NCI-H69 (cell line): ENCODE results near the gene TAF1L.
"Not testable (repeated sequence)": the region's sequence is repeated elsewhere in the genome, so short reads cannot be mapped to it uniquely, and the experiment has no call there.

ENCODE experiments used
- DNase-seq: peaks from one replicate; lab custom pipeline; 2025; lab: John Stamatoyannopoulos, UW

Gene TAF1L

GRCh38 chr9:32635362-32635761, at the start of gene TAF1L:
TAF1L (minus strand) TSS chr9:32635669; CDS start chr9:32635579, 90 bp downstream.
- no peak for DNase-seq

GRCh38 chr9:32681751-32682150, 46.3 kb upstream of the TAF1L start:
- no peak for DNase-seq

- no peak for DNase-seq
Observed at GRCh38 chr9:32677931-32678330, 42.5 kb upstream of the TAF1L start.

GRCh38 chr9:32672469-32672868, 37.0 kb upstream of the TAF1L start:
- DNase-seq: no peak

- no peak for DNase-seq
Observed at GRCh38 chr9:32671333-32671732, 35.9 kb upstream of the TAF1L start.

GRCh38 chr9:32665101-32665500, 29.6 kb upstream of the TAF1L start:
- DNase-seq: no peak

GRCh38 chr9:32663741-32664140, 28.3 kb upstream of the TAF1L start:
- DNase-seq: no peak

GRCh38 chr9:32647671-32648070, 12.2 kb upstream of the TAF1L start:
- DNase-seq: no peak

GRCh38 chr9:32644698-32645097, 9.2 kb upstream of the TAF1L start:
- no peak for DNase-seq

- not testable (repeated sequence) for DNase-seq
Observed at GRCh38 chr9:32633151-32633550, 2.3 kb downstream of the TAF1L start.

GRCh38 chr9:32631991-32632390, 3.5 kb downstream of the TAF1L start:
- DNase-seq: no peak

- DNase-seq: no peak
Observed at GRCh38 chr9:32627394-32627954, 8.0 kb downstream of the TAF1L start.

- no peak for DNase-seq
Observed at GRCh38 chr9:32625320-32625719, 10.1 kb downstream of the TAF1L start.

GRCh38 chr9:32622948-32623347, 12.5 kb downstream of the TAF1L start:
- DNase-seq: no peak

GRCh38 chr9:32618261-32618660, 17.2 kb downstream of the TAF1L start:
- DNase-seq: no peak

- no peak for DNase-seq
Observed at GRCh38 chr9:32606811-32607210, 28.7 kb downstream of the TAF1L start.

- DNase-seq: peak; percentile 30
Observed at GRCh38 chr9:32603914-32604852, 31.3 kb downstream of the TAF1L start.

- DNase-seq: not testable (repeated sequence)
Observed at GRCh38 chr9:32599021-32599420, 36.4 kb downstream of the TAF1L start.

GRCh38 chr9:32596936-32597335, 38.5 kb downstream of the TAF1L start:
- DNase-seq: no peak

GRCh38 chr9:32596096-32596865, 39.2 kb downstream of the TAF1L start:
- DNase-seq: no peak

- DNase-seq: no peak
Observed at GRCh38 chr9:32590898-32591297, 44.6 kb downstream of the TAF1L start.

- DNase-seq: no peak
Observed at GRCh38 chr9:32590476-32590875, 45.0 kb downstream of the TAF1L start.
